ENCODE measurements around the gene CLDND2.

CLDND2 gene

GRCh38 chr19:51354103-51354741 lies 14.6 kb downstream of the CLDND2 start:
- no peak for DNase-seq (ENCODE audit: low read depth)

DNA sequence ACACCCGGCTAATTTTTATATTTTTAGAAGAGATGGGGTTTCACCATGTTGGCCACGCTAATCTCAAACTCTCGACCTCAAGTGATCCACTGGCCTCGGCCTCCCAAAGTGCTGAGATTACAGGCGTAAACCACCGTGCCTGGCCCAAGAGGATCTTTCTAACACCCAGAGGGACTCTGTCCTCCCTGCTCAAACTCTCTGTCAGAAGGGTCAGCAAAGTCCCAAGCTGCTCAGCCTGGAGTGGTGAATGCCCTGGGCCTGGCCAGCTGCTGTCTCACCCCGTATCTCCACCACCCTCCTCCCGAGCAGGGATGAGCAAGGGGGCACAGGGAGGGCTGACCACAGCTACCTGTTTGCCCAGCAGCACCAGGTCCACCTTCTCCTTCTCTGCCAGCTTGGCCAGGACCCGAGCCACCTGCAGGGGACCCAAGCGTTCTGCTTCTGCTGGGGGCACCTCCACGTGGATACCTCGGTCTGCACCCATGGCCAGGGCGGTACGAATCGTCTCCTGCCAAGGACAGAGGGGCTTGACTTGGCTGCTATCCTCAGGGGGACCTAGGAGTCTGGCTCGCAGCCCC lies 15.9 kb downstream of the CLDND2 start:
- DNase-seq (ENCODE audit: low read depth), result no peak

DNA sequence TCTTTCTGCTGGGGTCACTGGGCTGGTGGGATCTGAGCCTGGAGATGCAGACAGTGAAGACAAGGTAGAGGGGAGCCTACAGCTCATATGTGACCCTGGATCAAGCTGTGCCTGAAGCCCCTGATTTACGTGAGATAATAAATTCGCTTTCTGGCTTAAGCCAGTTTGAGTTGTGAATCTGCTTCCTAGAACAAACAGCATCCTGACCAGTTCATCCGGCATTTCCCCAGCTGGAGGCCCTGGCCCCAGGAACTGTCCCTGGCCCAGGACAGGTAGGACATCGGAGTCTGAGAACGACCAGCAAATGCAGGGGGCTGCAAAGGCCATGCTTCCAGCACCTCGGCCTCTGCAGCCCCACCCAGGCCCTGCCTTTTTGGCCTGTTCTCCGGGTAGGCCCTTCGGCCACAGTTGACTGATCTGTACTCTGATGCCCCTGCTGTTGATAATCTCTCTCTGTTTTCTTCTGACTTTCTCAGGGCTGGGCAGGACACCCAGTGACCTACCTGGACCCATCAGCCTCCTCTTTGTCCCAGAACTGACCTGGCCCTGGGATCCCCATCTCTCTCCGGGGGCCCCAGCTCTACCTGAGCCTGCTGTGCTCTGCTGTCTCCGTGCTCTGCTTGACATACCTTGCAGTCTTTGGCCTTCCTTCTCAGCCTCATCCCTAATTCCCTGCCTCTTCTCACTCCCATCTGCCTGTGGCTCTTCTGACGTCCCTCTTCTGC lies 17.4 kb downstream of the CLDND2 start:
- no peak for DNase-seq (ENCODE audit: low read depth)

DNA sequence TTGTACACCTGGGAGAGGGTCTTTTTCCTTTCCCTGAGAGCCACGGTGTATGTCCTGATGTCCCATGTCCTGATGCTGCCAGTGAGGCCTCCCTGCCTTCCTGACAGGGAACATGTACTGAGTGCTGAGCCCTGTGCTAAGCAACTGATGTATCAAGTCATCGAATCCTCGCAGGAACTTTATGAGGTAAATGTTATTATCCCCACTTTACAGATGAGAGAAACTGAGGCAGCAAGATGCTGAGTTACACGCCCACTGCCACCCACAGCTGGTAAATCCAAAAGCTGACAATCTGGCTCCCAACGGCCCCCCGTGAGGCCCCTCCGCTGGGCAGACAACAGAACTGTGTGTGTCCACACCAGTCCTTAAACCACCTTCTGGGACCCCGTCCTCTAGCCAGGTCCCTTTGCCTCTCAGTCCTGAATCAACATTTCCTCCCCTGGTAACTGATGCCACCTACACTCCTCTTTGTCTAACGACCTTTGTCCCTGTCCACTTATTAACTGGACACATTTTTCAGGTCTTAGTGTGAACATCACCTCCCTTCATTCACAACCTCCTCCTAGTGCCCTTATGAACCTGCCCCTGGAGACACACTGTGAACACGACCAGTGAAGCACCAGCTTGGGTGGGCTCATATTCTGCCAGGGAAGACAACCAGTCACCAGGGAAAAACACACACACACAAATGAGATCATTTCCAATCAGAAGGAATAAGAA lies 21.4 kb downstream of the CLDND2 start:
- DNase-seq (ENCODE audit: low read depth), result no peak

GRCh38 chr19:51346742-51347141 lies 22.1 kb downstream of the CLDND2 start:
- no peak for DNase-seq (ENCODE audit: low read depth)

DNA sequence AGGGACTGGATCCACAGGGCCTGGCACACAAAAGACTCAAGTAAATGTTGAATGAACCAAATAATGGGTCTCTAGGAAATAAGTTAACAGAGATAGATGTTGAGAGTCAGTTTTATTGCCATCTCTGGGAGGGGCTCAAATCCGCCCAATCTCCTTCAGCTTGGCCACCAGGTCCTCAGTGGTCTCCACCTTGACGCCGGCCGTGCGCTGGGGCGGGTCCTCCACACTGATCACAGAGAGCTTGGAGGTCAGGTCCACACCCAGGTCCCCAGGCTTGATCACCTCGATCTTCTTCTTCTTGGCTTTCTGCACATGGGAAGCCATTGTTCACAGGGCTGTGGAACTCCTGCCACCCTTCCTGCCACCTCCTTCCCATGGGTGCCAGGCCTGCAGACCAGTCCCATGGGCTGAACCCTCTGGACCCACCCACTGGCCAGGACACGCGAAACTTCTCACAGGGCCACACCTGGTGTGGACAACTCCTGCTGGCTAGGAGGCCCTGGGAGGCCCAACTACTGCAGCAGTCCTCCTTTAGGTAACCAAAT lies 23.7 kb downstream of the CLDND2 start:
- DNase-seq (ENCODE audit: low read depth), result no peak

GRCh38 chr19:51342631-51343569 lies 25.9 kb downstream of the CLDND2 start:
- no peak for DNase-seq (ENCODE audit: low read depth)

DNA sequence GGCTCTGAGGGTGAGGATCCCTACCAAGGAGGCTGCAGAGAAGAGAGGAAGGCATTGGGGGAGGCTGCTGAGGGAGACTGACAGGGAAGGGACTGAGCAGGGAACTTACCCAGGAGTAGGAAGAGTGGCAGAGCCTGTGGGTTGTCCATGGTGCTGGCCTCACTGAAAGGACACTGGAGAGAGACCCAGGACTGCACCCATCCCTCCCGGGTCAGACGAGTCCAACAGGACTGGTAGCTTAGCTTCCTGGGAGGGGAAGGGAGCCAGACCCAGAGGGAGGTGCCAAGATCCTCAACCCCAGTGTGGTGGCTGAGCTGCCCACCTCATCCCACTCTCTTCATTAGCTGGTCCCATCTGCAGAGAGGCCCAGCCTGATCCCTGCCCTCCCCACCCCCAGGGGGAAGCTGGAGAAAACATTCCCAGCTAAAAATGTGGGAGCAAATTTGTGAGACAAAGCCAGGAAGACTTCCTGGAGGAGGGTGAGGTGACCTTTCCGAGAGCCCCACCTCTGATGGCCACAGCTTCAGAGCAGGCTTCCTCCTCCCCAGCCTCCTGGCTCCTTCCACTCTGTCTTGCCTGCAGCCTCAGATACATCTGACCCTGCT lies 26.7 kb downstream of the CLDND2 start, which contains the start of gene VSIG10L:
Gene VSIG10L, minus strand, starts transcription at position 164 of the 605 bp plus-strand sequence. Its CDS starts 15 bp downstream, at position 149.
- no peak for DNase-seq (ENCODE audit: low read depth)

- no peak for DNase-seq (ENCODE audit: low read depth)
Observed at GRCh38 chr19:51341066-51341465, 27.7 kb downstream of the CLDND2 start.

- peak; percentile 96 for DNase-seq (ENCODE audit: low read depth)
Observed at GRCh38 chr19:51339687-51340656, 28.8 kb downstream of the CLDND2 start.

DNA sequence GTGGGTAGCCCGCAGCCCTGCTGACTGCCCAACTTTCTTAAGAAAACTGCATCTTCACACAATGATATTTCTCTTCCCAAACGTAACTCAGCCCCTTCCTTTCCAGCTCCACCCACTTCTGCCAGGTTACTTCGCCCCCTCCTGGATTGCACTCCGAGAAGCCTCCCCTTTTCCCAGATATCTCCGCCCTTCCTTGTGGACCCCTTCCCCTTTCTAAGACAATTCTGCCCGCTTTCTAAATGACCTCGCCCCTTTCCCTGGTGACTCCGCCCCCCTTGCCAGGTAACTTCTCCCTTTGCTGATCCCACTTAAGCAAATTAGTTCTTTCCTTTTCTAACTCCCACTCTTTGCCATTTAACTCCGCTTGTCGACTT lies 29.5 kb downstream of the CLDND2 start:
- DNase-seq (ENCODE audit: low read depth), result no peak

DNA sequence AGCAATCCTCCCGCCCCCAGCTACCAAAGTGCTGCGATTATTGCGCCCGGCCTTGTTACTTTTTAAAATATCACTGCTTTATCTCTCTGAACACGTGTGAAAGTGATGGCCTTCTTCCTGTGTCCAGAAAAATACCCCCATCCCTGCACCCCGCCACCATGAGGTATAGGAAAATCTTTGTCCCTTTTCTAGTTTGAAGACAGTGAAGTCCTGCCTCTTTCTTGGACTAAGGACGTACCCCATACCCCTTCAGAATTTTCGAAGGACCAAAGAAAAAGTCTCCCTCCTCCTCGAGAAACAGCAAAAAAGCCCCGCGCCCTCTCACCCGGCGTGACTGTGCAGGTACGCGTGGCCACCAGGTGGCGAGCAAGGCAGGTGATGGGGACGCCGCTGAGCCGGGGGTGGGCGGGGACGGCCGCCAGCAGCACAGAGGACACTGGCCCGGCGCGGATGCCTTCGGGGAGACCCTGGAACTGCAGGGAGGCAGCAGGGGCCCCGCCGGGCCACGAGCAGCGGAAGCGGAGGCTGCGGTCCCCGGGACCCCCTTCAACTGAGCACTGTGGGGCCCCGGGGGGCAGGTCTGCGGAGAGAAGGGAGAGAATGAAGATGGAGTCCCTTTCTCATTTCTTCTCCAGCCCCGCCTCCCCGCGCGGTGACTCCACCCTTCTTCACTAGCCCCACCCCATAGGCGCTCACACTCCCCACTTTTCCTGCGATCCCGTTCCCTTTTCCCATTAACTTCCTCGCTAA lies 30.1 kb downstream of the CLDND2 start:
- DNase-seq (ENCODE audit: low read depth), result peak; percentile 68

DNA sequence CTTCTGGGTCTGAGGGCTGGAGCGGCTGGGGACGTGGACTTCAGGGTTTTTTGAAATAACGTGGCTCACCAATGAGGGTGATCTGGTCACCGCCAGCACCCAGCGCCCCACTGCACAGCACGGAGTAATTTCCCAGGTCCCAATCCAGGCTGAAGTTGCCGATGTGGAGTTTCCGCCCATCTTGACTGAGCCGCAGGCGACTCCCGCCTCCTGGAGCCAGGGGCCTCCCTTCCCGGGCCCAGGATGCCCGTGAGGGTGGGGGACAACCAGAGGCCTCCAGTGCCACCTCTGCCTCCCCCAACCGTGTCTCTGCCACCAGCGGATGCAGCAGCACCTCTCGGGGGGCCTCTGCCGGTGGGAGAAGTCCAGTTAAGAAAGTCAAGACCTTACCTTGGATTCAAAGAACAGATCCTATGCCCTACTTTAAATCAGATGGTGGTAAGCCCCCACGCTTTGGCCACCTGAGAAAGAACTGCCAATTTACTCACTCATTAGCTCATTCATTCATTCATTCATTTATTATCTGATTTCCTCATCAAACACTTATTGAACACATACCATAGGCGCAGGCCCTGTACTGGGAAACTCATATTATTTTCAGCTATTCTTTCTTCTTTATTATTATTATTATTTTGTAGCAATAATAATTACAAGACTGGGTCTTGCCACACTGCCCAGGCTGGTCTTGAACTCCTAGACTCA lies 30.8 kb downstream of the CLDND2 start:
- no peak for DNase-seq (ENCODE audit: low read depth)

DNA sequence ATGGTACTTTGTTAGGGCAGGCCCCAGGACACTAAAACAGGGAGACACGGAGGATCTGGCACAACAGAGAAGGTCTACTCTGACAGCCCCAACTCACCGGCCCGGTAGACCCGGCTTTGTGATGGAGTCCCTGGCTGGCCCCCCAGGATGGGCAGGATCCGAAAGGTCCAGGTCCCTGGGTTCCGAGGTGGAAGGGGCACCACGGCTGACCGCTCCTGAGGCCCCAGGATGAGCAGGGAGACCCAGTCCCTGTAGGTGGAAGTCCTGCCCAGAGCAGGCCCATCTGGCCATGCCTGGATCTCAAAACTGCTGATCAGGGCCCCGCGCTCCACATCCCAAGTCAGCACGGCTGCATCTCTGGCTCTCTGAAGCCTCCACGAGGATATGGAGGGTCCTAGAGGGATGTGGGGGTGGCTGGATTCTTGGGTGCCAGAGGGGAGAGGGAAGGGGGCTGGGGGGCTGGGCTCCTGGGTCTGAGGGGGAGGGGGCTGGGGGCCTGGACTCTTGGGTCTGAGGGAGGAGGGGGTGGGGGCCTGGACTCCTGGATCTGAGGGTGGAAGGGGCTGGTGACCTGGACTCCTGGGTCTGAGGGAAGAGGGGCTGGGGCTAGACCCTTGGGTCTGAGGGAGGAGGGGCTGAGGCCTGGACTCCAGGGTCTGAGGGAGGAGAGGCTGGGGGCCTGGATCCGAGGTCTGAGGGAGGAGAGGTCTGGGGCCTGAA lies 31.5 kb downstream of the CLDND2 start:
- no peak for DNase-seq (ENCODE audit: low read depth)

DNA sequence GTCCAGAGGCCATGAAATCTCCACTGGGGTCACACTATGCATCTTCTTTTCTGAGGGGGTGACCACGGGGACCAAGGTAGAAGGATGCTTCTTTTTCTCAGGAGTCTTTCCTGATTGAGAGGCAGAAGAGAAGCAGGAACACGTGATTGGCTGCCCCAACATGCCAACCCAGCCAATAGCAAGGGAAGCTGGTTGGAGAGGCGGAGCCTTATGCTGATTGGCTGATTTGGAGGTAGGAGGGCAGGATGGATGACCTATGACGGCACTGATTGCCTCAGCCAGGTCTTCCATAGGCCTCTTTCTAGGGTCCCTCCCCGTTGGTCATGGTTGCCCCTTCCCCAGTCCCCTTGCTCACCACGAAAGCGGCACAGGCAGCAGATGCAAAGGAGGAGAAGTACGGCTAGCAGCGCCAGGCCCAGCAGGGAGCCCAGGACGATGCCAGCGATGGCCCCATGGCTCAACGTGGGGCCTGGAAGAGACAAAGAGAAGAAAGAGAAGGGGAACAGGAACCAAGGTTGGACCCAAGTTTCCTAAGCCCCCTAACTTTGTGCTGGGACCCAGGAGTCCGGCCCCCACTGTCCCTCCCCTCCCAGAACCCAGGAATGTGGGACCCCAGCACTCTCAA lies 34.9 kb downstream of the CLDND2 start:
- DNase-seq (ENCODE audit: low read depth), result no peak

- DNase-seq (ENCODE audit: low read depth), result no peak
Observed at GRCh38 chr19:51331716-51332115, 37.1 kb downstream of the CLDND2 start.

DNA sequence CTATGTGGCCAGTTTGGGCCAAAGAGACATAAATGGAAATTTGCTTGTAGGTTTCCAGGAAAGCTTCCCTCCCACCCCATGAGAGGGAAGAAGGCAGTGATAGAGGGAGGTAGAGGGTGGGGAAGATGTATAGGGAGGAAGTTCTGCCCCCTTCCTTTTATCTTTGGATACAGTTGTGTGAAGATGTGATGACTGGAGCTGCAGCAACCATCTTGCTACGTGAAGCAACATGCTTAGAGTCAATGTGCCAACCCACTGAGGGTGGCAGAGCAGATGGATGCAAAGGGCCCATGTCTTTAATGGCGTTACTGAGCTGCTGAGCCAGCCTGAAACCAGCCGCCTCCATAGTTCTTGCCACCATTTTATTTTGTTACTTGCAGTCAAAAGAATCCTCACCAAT lies 37.6 kb downstream of the CLDND2 start:
- no peak for DNase-seq (ENCODE audit: low read depth)
